Panc1 (cell line): Measurements from ENCODE around the gene FRMD8. TPM values are rescaled to one million over a fixed set of nuclear protein-coding genes. Genes with fewer than 3 reads are reported as not detected.

Experiments
- ATAC-seq: fragments of 200-7000 bp; cut with Tn5 transposase; 2 replicates; pipeline ENCODE4 v1.9.1; 2020; ENCODE audit warnings: mild to moderate bottlenecking, moderate library complexity
- BruUV-seq: library from RNA; stranded (reverse); fragments of 400-500 nt; replicated peaks from 2 replicates; lab custom pipeline; 2021; lab: Mats Ljungman, UMichigan
- CTCF ChIA-PET: fragments of 300-600 bp; sonication (Branson Sonifier 250); formaldehyde crosslinking; loops from one replicate; lab custom pipeline; 2022; ENCODE audit warnings: antibody characterized with exemption; lab: Charles Lee
- POLR2A ChIA-PET: fragments of 300-600 bp; sonication (Branson Sonifier 250); formaldehyde crosslinking; loops from one replicate; lab custom pipeline; 2022; ENCODE audit warnings: antibody characterized with exemption; lab: Charles Lee
- DNase-seq: peaks from one replicate; pipeline ENCODE4 v3.0.0-alpha.2; 2010; ENCODE audit warnings: low read depth, low spot score
- H3K27ac ChIP-seq: 2 replicates; pipeline ENCODE4 v1.5.1; 2011; ENCODE audit warnings: mild to moderate bottlenecking, low read length, inconsistent platforms
- H3K27me3 ChIP-seq: fragments of 200-500 bp; sonication (Bioruptor generic); 2 replicates; pipeline ENCODE4 v1.6.0; 2014; ENCODE audit warnings: low read length, inconsistent platforms; ENCODE audit not compliant: control insufficient read depth, insufficient read depth
- H3K36me3 ChIP-seq: fragments of 200-500 bp; sonication (Bioruptor generic); 2 replicates; pipeline ENCODE4 v1.5.1; 2014; ENCODE audit warnings: inconsistent platforms, mild to moderate bottlenecking, low read length, moderate library complexity; ENCODE audit not compliant: control insufficient read depth, insufficient read depth
- H3K4me1 ChIP-seq: 2 replicates; pipeline ENCODE4 v1.5.1; 2011; ENCODE audit warnings: inconsistent platforms, mild to moderate bottlenecking, low read length, moderate library complexity; ENCODE audit not compliant: control insufficient read depth, insufficient read depth
- H3K4me3 ChIP-seq, 2 experiments: 2 replicates each; pipeline ENCODE4 v1.5.1; 2011 to 2012; ENCODE audit warnings: low read depth in 2 of 2, low read length in 2 of 2, mild to moderate bottlenecking in 2 of 2, inconsistent platforms in 1 of 2, moderate library complexity in 1 of 2
- H3K9me3 ChIP-seq: fragments of 200-500 bp; sonication (Bioruptor generic); 2 replicates; pipeline ENCODE4 v1.5.1; 2014; ENCODE audit warnings: low read depth, mild to moderate bottlenecking, inconsistent platforms, low read length, moderate library complexity; ENCODE audit not compliant: control insufficient read depth, insufficient read depth
- CTCF ChIP-seq: fragments of 450-650 bp; IDR thresholded peaks from 2 replicates; pipeline ENCODE4 v1.5.1; 2017; ENCODE audit warnings: mild to moderate bottlenecking
- POLR2AphosphoS5 ChIP-seq: IDR thresholded peaks from 2 replicates; pipeline ENCODE4 v1.6.1; 2012; ENCODE audit warnings: mild to moderate bottlenecking, low read depth, low read length, moderate library complexity
- REST ChIP-seq, 2 experiments: IDR thresholded peaks; 2 replicates each; pipeline ENCODE4 v1.6.1; 2011 to 2012; ENCODE audit warnings: low read depth in 2 of 2, control low read depth in 1 of 2, low read length in 1 of 2, mild to moderate bottlenecking in 1 of 2, moderate library complexity in 1 of 2; ENCODE audit not compliant: insufficient read depth in 1 of 2
- SIN3A ChIP-seq: IDR thresholded peaks from 2 replicates; pipeline ENCODE4 v1.6.1; 2012; ENCODE audit warnings: low read depth, mild to moderate bottlenecking, low read length, moderate library complexity, borderline replicate concordance; ENCODE audit not compliant: insufficient read depth
- TCF7L2 ChIP-seq: IDR thresholded peaks from 2 replicates; pipeline ENCODE4 v1.6.1; 2011; ENCODE audit warnings: mild to moderate bottlenecking, low read depth, low read length, inconsistent platforms
- in situ Hi-C: cut with HindIII; loops from 2 replicates; pipeline ENCODE4 v1.10.0; 2016; ENCODE audit warnings: low sequenced_read_pairs, low pct_unique_long_range_greater_than_20kb
- intact Hi-C: fragments of 100-400 bp; cut with micrococcal nuclease; formaldehyde crosslinking; loops from one replicate; pipeline ENCODE4 v1.10.0; 2022; ENCODE audit not compliant: unreplicated experiment
- total RNA-seq: library from RNA; stranded (reverse); gene quantifications from one replicate; pipeline ENCODE4 v1.2.1, GENCODE V29; 2021; ENCODE audit not compliant: unreplicated experiment

The FRMD8 gene
- total RNA-seq, 1 experiment from 2014 or later, result 85.8 TPM

GRCh38 chr11:65399845-65400244, 13.4 kb downstream of the FRMD8 start:
- H3K27me3 ChIP-seq, result no peaks in the 10 kb centered on the region
- no peaks in the 10 kb centered on the region for H3K4me1 ChIP-seq
- H3K9me3 ChIP-seq, result no peaks in the 10 kb centered on the region
- no peak overlapping the region for H3K4me3 ChIP-seq
- no peak for TF ChIP-seq CTCF
- TF ChIP-seq REST (IDR thresholded peaks at IDR 0.05; ENCODE audit: insufficient read depth in 1 of 2, low read depth in 2 of 2, low read length in 1 of 2), result no peak
- no peak for TF ChIP-seq POLR2AphosphoS5
- TF ChIP-seq TCF7L2, result no peak
- no peak for TF ChIP-seq SIN3A
- ChIA-PET POLR2A (no interaction called here), CTCF (no interaction called here)
- DNase-seq, result no peak
- ATAC-seq, result no peak; the same call in 1 of the 2 replicates
- H3K27ac ChIP-seq, result no peak overlapping the region
- in situ Hi-C loops, result no loop called here
- intact Hi-C loops, result no loop called here
- peaks cover 3% of the 10 kb centered on the region; the same call in 1 of the 2 replicates for H3K36me3 ChIP-seq
- no TSS peak for BruUV-seq

GRCh38 chr11:65400307-65401072, 14.1 kb downstream of the FRMD8 start:
- peak; percentile 22 for ATAC-seq
- H3K9me3 ChIP-seq, result no peaks in the 10 kb centered on the region
- ChIA-PET POLR2A (interaction anchor here (1.1 kb wide), 1 partner anchor 9 kb away, joined by 7 read pairs; no protein-coding TSS in a partner anchor), CTCF (interaction anchor here (0.5 kb wide), 1 partner anchor 117 kb away, joined by 3 read pairs; no protein-coding TSS in a partner anchor)
- in situ Hi-C loops (no loop called here), intact Hi-C loops (no loop called here)
- H3K36me3 ChIP-seq, result peaks cover 3% of the 10 kb centered on the region; the same call in 1 of the 2 replicates
- no peak overlapping the region for H3K4me3 ChIP-seq
- TF ChIP-seq POLR2AphosphoS5, result no peak
- no peak for TF ChIP-seq CTCF
- TF ChIP-seq REST (IDR thresholded peaks at IDR 0.05; ENCODE audit: insufficient read depth in 1 of 2, low read depth in 2 of 2, low read length in 1 of 2), result no peak
- TF ChIP-seq SIN3A, result no peak
- no peak for TF ChIP-seq TCF7L2
- no peaks in the 10 kb centered on the region for H3K4me1 ChIP-seq
- H3K27me3 ChIP-seq, result no peaks in the 10 kb centered on the region
- no TSS peak for BruUV-seq
- DNase-seq, result no peak
- H3K27ac ChIP-seq, result no peak overlapping the region
